Muscle layer of colon (tissue), 2 donors: ENCODE data around the gene DNAJC6.

ENCODE experiments used
- H3K27ac ChIP-seq: one replicate; pipeline ENCODE4 v1.7.0; 2013; ENCODE audit warnings: low read depth, mild to moderate bottlenecking, low read length, moderate library complexity
- H3K27me3 ChIP-seq, 2 donors: one replicate each; pipeline ENCODE4 v1.7.0; 2013; ENCODE audit warnings: low read length in 2 of 2, mild to moderate bottlenecking in 2 of 2; ENCODE audit not compliant: insufficient read depth in 2 of 2, control insufficient read depth in 1 of 2
- H3K36me3 ChIP-seq: one replicate; pipeline ENCODE4 v1.7.0; 2013; ENCODE audit warnings: mild to moderate bottlenecking, low read length; ENCODE audit not compliant: insufficient read depth
- H3K4me1 ChIP-seq: one replicate; pipeline ENCODE4 v1.7.0; 2013; ENCODE audit warnings: mild to moderate bottlenecking, low read length; ENCODE audit not compliant: insufficient read depth
- H3K4me3 ChIP-seq, 2 donors: one replicate each; pipeline ENCODE4 v1.7.0; 2013; ENCODE audit warnings: low read length in 2 of 2, low read depth in 1 of 2, mild to moderate bottlenecking in 1 of 2, moderate library complexity in 1 of 2
- H3K9ac ChIP-seq: one replicate; pipeline ENCODE4 v1.7.0; 2013; ENCODE audit warnings: low read length
- H3K9me3 ChIP-seq: one replicate; pipeline ENCODE4 v1.7.0; 2013; ENCODE audit warnings: mild to moderate bottlenecking, low read length
- donor health status: abdominal sarcoma.
- donor health status: Adenocarcinoma of cecum.

DNAJC6 gene

DNA sequence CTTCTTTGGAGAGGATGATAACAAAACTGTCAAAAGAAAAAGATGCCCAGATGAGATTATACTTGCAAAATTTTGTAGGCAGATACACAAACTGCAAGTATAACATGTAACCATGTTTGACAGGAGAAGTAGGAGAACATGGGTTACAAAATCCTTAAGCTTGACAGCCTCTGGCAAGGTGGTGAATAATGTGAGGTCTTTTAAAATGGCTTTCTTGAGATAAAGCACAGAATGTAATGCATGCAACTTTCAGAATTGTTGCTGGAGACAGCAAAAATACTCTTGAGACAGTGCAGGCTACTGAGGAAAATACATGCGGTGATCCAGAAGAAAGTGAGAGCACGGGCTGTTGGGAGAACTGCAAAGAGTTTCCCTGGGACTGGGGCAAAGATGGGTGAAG lies 24.7 kb downstream of the DNAJC6 start:
- no peak overlapping the region for H3K27ac ChIP-seq
- H3K4me3 ChIP-seq = no peak overlapping the region
- no peak overlapping the region for H3K9ac ChIP-seq
- no peaks in the 10 kb centered on the region for H3K4me1 ChIP-seq
- no peaks in the 10 kb centered on the region for H3K9me3 ChIP-seq
- H3K36me3 ChIP-seq = no peaks in the 10 kb centered on the region
- H3K27me3 ChIP-seq = no peaks in the 10 kb centered on the region

DNA sequence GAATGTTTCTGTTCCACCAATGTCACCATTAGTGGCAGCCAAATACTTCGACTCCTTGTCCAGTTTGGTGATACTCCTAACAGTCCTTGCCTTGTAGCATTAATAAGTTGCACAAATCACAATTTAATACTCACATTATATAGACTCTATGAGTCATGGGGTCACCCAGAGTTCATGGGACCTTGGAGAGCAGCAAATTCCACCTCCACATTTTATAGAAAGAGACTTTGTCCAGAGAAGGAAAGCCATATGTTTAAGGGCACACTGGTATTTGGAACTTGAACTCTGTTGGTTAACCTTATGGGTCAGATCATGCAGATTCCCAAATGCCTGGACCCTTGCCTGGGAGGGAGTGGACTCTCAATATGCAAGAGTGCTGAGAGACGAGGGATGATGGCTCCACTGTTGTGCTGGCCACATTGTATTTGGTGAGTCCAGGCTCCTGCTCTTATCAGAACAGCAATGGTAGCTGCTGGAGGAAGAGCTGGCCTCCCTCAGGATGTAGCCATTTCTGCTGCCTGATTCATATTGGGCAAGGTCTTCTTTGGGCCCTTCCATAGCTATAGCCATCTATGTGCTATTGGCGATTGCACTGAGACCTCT lies 30.6 kb downstream of the DNAJC6 start:
- Histone ChIP-seq H3K9me3 (no peaks in the 10 kb centered on the region), H3K4me1 (no peaks in the 10 kb centered on the region), H3K36me3 (no peaks in the 10 kb centered on the region), H3K9ac (no peak overlapping the region), H3K27me3 (no peaks in the 10 kb centered on the region), H3K4me3 (no peak overlapping the region), H3K27ac (no peak overlapping the region)

DNA sequence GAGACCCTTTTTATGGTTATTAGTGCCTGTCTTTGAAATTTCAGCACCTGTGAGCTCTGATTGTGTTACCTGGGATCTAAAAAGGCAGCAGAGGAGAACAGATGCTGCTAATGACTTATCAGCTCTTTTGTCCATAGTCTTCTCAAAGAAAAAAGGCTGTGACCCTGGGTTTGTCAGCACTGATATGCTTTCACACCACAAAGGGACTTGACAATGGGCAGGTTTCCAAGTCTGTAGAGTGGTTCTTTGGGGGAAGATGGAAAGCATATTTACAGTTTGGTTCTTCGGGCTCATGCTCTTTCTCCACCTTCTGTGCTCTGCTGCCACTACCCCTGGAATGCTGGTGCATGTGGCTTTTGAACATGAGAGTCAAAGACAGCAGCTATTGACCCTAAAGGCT lies 32.0 kb downstream of the DNAJC6 start:
- H3K4me3 ChIP-seq = no peak overlapping the region
- H3K9me3 ChIP-seq = no peaks in the 10 kb centered on the region
- no peak overlapping the region for H3K9ac ChIP-seq
- no peaks in the 10 kb centered on the region for H3K36me3 ChIP-seq
- H3K27me3 ChIP-seq = no peaks in the 10 kb centered on the region
- no peak overlapping the region for H3K27ac ChIP-seq
- H3K4me1 ChIP-seq = no peaks in the 10 kb centered on the region

DNA sequence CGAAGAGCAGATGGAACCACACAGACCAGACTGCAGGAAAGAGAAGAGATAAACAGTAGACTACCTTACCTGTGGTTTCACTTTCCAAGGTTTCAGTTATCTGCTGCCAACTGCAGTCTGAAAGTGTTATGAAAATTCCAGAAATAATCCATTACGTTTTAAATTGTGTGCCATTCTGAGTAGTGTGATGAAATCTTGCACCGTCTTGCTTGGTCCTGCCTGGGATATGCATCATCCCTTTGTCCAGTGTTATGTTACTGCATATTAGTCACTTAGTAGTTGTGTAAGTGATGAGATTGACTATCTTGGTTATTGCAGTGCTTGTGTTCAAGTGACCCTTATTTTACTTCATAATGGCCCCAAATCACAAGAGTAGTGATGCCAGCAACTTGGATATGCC lies 33.9 kb downstream of the DNAJC6 start:
- no peaks in the 10 kb centered on the region for H3K36me3 ChIP-seq

DNA sequence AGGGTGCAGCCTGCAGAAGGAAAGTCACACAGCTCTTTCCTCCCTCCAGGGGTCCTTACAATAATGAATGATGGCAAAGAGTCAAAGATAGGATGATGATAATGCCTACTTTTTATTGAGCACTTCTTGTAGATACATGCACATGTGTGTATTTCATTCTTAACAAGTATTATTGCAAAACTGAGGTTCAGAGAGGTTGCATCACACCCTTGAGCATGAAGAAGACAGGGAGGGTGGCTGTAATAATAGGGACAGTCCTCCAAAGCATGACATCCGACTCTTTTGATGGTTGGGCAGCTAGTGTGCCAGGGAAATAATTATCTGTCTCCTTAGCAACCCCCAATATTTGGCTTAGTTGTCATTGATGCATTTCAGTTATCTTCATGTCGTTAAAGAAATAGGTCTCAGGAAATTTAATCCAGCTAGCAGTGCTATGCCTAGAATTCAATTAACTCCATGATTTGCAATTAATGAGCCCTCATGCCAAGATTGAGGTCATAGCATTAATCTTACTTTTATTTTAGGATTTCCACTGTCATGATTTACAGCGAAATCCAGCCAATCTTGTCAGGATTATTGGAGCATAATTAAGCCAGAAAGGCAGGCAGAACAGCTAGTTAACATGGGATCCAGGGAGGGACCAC lies 35.0 kb downstream of the DNAJC6 start:
- no peak overlapping the region for H3K4me3 ChIP-seq
- H3K9ac ChIP-seq = no peak overlapping the region
- no peaks in the 10 kb centered on the region for H3K9me3 ChIP-seq
- H3K4me1 ChIP-seq = no peaks in the 10 kb centered on the region
- no peaks in the 10 kb centered on the region for H3K36me3 ChIP-seq
- no peaks in the 10 kb centered on the region for H3K27me3 ChIP-seq
- H3K27ac ChIP-seq = no peak overlapping the region

More for the DNA sequence above, 33.9 kb downstream of the DNAJC6 start:
- no peak overlapping the region for H3K4me3 ChIP-seq
- H3K27ac ChIP-seq = no peak overlapping the region
- no peaks in the 10 kb centered on the region for H3K27me3 ChIP-seq
- H3K4me1 ChIP-seq = no peaks in the 10 kb centered on the region
- H3K9me3 ChIP-seq = no peaks in the 10 kb centered on the region
- H3K9ac ChIP-seq = no peak overlapping the region

DNA sequence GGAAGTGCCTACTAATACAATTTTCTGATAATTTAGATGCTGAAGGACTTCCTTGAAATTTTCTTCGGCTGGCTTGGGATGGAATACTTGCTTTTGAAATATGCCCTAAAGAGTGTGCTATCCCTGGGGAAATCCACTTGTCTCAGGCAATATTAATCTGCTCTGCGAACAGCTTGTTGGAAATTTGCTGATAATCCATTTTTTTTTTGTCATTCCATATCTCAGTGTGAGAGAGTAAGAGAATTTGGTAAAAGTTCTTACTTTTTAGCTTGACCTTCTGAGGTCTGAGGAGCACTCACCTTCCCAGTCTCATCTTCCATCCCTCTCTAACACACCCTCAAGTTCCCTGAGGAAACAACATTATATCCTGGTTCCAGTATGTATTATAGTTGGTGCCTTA lies 36.8 kb downstream of the DNAJC6 start:
- H3K27ac ChIP-seq = no peak overlapping the region
- no peaks in the 10 kb centered on the region for H3K4me1 ChIP-seq
- no peaks in the 10 kb centered on the region for H3K27me3 ChIP-seq
- H3K4me3 ChIP-seq = no peak overlapping the region
- no peak overlapping the region for H3K9ac ChIP-seq
- H3K9me3 ChIP-seq = no peaks in the 10 kb centered on the region
- no peaks in the 10 kb centered on the region for H3K36me3 ChIP-seq

DNA sequence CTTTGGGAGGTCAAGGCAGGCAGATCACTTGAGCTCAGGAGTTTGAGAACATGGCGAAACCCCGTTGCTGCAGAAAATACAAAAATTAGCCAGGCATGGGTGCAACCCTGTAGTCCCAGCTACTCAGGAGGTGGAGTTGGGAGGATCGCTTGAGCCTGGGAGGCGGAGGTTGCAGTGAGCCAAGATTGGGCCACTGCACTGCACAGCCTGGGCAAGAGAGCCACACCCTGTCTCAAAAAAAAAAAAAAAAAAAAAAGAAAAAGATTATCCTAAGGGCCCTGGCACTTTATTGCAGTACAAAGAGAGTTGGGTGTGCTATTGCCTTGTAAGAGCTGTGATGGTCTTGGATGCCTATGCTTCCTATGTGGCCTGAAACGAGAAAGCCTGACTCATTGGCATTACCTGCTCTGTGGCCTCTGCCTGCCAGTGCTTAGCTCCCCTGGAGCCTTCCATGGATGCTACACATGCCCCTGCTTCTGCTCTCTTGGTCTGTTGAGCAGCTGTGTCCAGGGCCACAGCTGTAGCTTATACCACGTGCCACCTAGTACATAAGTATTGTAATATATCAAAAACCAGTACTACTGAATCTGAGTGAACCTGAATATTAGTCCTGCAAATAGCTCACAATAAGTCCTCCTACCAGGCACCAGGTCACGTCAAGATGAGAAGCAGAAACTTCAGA lies 45.8 kb downstream of the DNAJC6 start:
- no peaks in the 10 kb centered on the region for H3K36me3 ChIP-seq
- H3K27ac ChIP-seq = no peak overlapping the region
- no peaks in the 10 kb centered on the region for H3K4me1 ChIP-seq
- no peaks in the 10 kb centered on the region for H3K27me3 ChIP-seq
- no peak overlapping the region for H3K9ac ChIP-seq
- H3K4me3 ChIP-seq = no peak overlapping the region
- no peaks in the 10 kb centered on the region for H3K9me3 ChIP-seq

DNA sequence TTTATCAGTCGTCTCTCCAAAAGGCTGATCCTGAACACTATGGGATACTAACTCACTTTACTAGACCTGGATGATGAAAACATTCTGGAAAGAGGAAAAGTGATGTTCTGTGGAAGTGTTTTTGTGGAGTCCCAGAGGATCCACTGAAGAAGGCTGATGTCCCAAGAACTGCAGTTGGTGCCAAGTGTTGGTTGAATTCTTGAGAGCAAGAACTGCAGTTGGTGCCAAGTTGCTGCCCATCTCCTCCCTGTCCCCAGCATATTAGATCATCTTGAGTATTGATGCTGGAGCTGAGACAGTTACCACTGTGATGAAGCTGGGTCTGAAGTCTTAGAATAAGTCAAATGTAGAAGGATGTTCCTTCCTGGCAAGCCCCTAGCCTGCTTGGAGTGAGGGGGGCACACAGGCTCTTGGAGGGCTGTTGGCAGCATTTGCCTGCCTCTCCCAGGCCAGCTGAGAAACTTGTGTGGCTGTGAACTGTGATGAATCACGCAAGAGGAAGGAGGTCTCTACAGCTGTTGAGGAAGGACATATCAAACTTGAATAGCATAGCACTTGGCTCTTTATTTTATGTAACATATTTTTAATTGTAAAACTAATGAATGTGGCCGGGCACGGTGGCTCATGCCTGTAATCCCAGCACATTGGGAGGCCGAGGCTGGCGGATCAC lies 48.1 kb downstream of the DNAJC6 start:
- Histone ChIP-seq H3K9me3 (no peaks in the 10 kb centered on the region), H3K27ac (no peak overlapping the region), H3K9ac (no peak overlapping the region), H3K4me1 (no peaks in the 10 kb centered on the region), H3K4me3 (no peak overlapping the region), H3K36me3 (no peaks in the 10 kb centered on the region), H3K27me3 (no peaks in the 10 kb centered on the region)

DNA sequence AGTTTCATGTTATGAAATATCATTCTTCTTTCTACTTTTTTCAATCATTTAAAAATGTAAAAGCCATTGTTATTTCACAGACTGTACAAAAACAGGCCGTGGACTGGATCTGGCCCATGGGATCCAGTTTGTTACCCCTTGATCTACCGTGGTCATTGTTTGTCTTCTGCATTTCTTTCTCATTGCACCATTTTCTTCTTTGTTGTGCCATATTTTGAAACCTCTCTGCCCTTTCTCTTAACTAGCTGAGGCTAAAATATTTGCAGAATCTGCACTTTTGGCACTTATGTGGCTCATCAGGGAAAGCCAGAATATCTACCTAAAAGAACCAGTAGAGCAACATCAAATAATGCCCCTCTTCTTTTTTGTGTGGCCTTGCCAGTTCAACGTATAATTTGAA lies 50.5 kb downstream of the DNAJC6 start:
- no peak overlapping the region for H3K9ac ChIP-seq
- no peak overlapping the region for H3K27ac ChIP-seq
- no peaks in the 10 kb centered on the region for H3K9me3 ChIP-seq
- H3K4me1 ChIP-seq = no peaks in the 10 kb centered on the region
- no peaks in the 10 kb centered on the region for H3K36me3 ChIP-seq
- H3K27me3 ChIP-seq = no peaks in the 10 kb centered on the region
- no peak overlapping the region for H3K4me3 ChIP-seq

DNA sequence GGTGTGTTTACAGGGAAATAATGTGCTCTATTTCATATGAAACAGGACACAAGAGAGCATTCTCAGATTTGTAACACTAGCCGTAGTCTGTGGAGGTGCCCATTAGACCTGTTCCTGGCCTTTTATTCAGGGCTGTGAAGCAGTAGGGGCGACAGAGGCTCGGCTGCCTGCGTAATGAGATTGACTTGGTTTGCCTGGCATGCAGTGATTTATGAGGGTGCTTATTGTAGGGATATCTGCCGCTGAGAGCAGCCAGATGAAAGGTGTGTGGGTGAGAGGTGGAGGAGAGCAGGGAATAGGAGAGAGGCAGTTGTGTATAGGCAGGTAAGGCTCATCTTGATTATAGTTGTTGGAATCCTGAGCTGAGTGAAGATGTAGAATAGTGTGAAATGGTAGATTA lies 51.3 kb downstream of the DNAJC6 start:
- no peaks in the 10 kb centered on the region for H3K9me3 ChIP-seq
- no peaks in the 10 kb centered on the region for H3K27me3 ChIP-seq
- no peak overlapping the region for H3K4me3 ChIP-seq
- H3K4me1 ChIP-seq = no peaks in the 10 kb centered on the region
- no peaks in the 10 kb centered on the region for H3K36me3 ChIP-seq
- no peak overlapping the region for H3K27ac ChIP-seq
- H3K9ac ChIP-seq = no peak overlapping the region

DNA sequence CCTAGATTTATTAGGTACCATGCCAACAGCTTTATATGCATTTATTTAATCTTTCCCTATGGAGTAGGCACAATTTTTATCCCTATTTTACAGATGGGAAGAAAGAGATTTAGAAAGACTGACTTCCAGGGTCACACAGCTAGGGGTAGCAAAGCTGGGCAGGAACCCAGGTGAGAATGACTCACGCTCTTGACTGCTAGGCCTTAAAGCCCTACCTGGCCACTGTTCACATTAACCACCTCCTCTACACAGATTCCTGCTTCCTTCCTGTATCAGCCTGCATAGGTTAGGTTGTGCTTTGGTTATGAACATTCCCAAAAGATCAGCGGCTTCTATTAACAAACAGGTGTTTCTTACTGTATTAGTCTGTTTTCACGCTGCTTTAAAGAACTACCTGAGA lies 53.2 kb downstream of the DNAJC6 start:
- H3K9ac ChIP-seq = no peak overlapping the region
- no peak overlapping the region for H3K4me3 ChIP-seq
- no peaks in the 10 kb centered on the region for H3K4me1 ChIP-seq
- no peak overlapping the region for H3K27ac ChIP-seq
- H3K27me3 ChIP-seq = no peaks in the 10 kb centered on the region
- H3K9me3 ChIP-seq = no peaks in the 10 kb centered on the region
- no peaks in the 10 kb centered on the region for H3K36me3 ChIP-seq
